GM21529 (cell line): ENCODE data around the gene HS3ST3B1.

ENCODE experiments used
- ATAC-seq: cut with Tn5 transposase; IDR thresholded peaks from one replicate; pipeline ENCODE4 v1.9.1; 2021; ENCODE audit not compliant: unreplicated experiment

The HS3ST3B1 gene

DNA sequence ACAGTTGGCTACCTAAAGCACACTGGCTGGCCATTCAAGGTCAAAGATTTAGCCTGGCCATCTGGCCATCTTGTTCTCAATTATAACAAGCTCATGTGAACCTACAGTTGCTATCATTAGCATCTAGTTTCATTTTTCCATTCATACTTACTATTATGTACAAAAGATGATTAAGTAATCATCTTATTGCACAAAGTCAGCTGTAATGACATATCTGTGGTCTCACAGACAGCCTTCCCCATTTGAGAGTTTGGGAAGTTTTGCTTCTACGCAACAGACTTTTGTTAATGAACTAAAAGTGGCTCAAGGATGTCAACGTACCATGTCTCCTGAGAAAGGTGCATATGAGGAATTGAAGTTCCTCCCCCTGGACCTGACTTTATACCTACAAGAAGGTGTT lies 51.3 kb downstream of the HS3ST3B1 start:
- no peak for ATAC-seq

DNA sequence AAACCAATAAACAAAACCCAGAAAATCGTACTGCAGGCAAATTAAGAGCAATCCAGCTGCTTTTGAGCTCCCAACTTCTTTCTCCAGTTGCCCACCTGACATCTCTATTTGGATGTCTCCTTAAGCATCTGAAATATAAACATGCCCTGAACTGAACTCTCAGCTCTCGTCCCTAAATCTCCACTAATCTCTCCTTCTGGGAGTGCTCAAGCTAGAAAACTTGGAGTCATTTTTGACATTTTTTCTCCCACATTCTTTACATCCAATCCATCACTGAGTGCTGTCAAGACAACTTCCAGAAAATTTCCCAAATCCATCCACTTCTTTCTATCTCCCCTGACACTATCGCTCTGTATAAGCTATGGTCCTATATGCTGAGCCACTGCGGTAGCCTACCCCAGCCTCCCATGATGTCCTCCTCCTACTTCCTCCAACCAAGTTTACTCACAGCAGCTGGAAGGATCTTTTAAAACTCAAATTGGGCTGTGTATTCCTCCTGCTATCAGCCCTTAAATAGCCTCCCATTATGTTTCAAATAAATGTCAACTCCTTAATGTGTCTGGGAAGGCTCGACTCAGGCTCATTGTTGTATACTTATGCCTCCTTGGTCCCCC lies 53.1 kb downstream of the HS3ST3B1 start:
- no peak for ATAC-seq

- no peak for ATAC-seq
These were observed 53.9 kb downstream of the HS3ST3B1 start for GRCh38 chr17:14354807-14355206.

DNA sequence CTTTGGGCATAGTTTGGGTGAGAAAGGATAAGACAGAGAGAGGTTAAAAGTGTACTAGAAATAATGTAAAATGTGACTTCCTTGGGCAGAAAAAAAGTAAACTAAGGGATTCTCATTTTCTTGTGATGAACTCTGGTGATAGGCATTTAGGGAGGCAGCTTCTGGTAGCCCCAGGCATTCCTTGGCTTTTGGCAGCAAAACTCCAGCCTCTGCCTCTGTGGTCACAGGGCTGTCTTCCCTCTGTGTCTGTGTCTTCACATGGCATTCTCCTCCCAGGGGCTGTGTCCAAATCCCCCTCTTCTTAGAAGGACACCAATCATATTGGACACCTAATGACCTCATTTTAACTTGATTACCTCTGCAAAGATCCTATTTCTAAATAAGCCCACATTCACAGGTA lies 54.7 kb downstream of the HS3ST3B1 start:
- ATAC-seq = no peak

- peak; percentile 97 for ATAC-seq
These were observed 58.5 kb downstream of the HS3ST3B1 start for GRCh38 chr17:14359163-14360020.

DNA sequence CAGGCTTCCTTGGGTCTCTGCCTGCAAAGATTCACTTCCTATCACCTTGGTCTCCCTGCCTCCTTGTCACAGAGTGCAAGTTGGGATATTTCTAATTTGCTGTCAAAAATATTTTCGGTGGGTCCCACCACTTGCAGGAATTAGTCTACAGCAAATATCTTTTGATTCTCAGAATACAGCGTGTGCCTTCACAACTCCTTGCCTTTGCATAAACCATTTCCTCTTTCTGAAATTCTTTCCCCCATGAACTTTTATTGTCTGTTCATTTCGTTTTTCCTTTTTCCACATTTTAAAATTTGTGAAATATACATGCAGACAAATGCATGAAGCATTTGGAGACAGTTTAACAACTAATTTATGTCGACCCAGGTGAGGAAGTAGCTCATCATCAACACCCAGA lies 60.0 kb downstream of the HS3ST3B1 start:
- no peak for ATAC-seq

- no peak for ATAC-seq
These were observed 60.6 kb downstream of the HS3ST3B1 start for GRCh38 chr17:14361470-14361869.

DNA sequence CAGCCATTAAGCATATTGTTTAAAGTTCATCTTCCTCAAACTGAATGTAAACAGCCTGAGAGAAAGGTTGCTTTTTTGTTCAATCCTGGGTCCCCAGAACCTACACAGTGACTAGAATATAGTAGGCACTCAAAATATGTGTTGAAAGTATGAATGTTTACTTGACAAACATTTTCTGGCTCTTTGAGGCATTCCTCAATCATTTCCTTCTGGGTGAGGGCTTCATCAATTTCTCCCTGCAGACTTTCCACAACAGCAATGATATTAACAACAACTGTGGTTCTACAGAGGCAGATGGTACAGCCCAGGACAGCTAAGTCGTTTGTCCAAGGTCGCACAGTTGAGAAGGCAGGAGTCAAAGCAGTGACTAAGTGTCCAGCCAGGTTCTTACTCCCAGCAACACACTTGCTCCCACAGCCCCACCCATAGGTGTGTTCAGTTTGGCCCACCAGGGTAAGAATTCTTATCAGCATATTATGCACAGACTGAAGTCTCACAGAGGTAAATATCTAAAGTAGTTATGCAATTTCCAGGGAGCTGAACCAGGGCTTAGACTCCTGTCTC lies 61.1 kb downstream of the HS3ST3B1 start:
- ATAC-seq = no peak

GRCh38 chr17:14366199-14366598 lies 65.3 kb downstream of the HS3ST3B1 start:
- ATAC-seq = no peak

DNA sequence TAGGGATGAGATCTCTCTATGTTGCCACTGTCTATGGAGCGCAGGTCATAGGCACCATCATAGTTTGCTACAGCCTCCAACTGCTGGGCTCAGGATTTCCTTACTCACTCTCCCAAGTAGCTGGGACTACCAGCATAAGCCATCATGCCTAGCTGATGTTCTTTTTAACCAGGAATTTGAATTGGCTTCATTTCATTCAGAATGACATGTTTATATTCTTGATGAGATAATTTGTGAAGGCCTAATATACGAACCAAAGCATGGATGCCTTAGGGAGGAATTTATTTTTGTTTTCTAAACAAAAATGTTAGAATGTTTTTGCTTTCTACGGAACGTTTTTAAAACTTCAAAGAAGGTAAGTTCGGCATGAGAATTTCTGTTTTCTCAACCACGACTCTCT lies 71.6 kb downstream of the HS3ST3B1 start:
- no peak for ATAC-seq

DNA sequence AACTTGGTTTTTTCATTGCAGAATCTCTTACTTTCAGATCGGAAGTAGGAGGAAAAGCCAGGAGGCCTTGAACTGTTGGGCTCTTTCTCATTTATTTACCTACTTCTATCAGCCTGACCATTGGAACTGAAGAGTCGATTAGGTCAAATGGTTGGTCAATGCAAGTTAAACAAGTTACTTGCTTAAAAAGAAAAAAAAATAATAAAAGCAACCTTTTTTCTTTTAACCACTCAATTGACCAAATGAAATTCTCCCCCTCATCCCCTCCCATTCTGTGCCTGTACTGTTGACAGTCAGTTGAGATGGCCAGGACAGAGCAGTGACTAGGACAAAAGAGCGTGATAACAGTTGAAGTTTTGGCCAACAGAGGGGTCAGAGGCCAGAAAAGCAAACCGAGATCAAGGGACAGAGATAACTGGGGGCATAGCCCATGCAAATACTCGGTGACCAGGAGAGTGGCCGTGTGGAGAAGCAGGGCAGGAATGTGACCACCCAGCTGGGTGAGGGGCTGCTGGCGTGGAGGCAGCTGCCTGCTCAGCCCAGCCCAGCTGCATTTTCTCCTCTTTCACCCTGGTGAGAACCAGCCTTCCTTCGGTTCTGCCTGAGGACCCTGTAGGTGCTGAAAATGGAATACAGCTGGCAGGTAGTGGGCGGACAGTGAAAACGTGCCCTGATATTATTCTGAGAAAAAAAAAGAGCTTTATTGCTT lies 72.2 kb downstream of the HS3ST3B1 start:
- ATAC-seq = no peak

DNA sequence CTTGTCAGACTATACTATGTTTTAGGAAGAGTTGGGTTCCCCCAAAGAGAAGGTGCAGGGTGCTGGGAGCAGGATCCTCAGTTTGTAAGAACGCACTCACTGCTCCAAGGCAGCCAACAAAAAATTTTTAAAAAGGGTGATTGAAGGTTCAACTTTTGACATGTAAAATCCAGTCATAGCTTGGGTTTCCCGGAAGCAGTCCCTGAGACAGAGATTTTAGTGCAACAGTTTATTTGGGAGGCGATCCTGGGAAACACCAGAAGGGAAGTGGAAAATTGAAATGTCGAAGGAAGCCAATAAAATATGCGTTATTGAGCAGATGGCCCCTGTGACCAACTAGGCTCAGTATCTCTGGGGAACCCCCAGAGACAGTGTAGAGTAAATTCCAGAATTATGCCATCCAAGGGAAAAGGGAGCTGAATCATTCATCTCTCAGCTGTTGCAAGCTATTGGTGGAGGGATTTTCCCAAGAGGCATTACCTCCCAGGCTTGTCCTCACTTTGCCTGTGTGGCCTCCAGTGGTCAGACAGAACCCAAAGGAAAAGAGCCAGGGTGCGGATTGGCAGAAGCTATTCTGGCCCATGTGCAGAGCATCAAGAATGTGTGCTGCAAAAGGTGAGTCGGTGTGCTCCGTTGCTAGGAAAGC lies 72.9 kb downstream of the HS3ST3B1 start:
- no peak for ATAC-seq

GRCh38 chr17:14374268-14374667 lies 73.4 kb downstream of the HS3ST3B1 start:
- no peak for ATAC-seq

- no peak for ATAC-seq
These were observed 75.8 kb downstream of the HS3ST3B1 start for GRCh38 chr17:14376666-14377065.

GRCh38 chr17:14381606-14382005 lies 80.7 kb downstream of the HS3ST3B1 start:
- no peak for ATAC-seq

GRCh38 chr17:14387036-14387435 lies 86.2 kb downstream of the HS3ST3B1 start:
- ATAC-seq = no peak

DNA sequence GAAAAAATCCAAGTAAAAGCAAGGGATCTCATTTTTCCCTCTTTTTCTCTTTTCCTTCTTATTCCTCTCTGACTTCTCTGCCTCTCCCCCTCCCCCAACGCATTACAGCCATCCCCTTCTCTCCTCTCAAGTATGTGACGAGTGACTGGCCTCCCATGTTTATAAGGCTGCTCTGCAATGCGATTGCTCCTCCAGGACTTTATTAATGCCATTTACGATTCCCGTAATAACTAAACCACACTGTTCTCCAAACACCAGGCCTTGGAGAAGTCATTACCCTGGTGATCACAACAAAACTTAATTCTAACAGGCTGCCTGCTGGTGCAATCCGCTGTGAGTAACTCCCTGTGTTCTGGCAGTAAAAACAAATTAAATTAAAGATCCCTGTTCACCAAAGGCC lies 88.8 kb downstream of the HS3ST3B1 start:
- no peak for ATAC-seq

DNA sequence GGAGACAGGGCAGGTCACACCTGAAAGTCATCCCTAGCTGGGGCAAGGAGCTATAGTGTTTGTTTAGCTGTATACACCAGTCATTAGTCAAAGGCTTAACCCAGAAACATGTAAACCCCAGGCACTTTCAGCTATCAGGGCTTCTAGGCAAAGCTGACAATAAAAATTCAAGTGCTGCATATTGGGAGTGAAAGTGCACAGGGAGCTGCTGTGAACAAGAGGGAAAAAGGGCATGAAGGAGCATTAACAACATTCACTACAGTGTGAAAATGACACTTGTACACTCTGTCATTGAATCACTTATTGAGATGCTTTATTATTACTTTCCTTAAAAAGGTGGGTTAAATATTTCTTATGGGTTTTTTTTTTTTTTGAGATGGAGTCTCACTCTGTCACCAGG lies 92.8 kb downstream of the HS3ST3B1 start:
- ATAC-seq = no peak

DNA sequence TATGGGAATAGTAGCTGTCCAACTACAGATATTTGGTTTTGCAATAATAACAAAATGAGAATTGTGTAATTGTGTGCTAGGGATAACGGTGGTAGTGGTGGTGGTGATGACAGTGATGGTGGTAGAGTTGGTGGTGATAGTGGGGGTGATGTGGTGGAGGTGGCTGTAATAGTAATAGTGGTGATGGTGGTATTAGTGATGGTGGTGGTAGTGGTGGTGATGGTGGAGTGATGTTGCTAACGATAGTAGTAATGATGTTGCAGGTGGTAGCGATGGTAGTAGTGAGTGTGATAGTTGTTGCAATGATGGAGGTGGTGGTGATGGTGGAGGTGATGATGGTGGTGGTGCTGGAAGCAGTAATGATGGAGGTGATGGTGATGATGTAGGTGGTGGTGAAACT lies 94.4 kb downstream of the HS3ST3B1 start:
- no peak for ATAC-seq

GRCh38 chr17:14396547-14396946 lies 95.7 kb downstream of the HS3ST3B1 start:
- ATAC-seq = no peak

DNA sequence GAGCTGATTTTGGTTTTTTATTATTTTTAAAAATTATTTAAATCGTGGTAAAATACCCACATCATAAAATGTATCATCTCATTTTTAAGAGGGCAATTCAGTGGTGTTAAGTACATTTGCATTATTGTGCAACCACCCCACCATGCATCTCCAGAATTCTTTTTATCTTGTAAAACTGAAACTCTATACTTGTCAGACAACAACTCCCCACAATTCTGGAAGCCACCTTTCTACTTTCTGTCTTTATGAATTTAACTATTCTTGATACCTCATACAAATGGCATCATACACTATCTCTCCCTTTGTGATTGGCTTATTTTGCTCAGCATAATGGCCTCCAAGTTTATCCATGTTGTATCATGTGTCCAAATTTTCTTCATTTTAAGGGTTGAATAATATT lies 97.9 kb downstream of the HS3ST3B1 start:
- no peak for ATAC-seq
